Endothelial cell of umbilical vein (primary cell): ENCODE measurements around the gene PRMT7. TPM values are rescaled to one million over a fixed set of nuclear protein-coding genes. Genes with fewer than 3 reads are reported as not detected.

Source experiments
- BruUV-seq: library from RNA; stranded (reverse); fragments of 400-500 nt; replicated peaks from 2 replicates; lab custom pipeline; 2021; lab: Mats Ljungman, UMichigan
- CTCF ChIA-PET: fragments of 300-600, 350-600 bp; sonication (Branson Sonifier 250); formaldehyde crosslinking; loops from one replicate; lab custom pipeline; 2021; ENCODE audit warnings: antibody characterized with exemption, inconsistent platforms; lab: Charles Lee
- POLR2A ChIA-PET: fragments of 300-600, 350-600 bp; sonication (Branson Sonifier 250); formaldehyde crosslinking; loops from one replicate; lab custom pipeline; 2021; ENCODE audit warnings: antibody characterized with exemption, inconsistent platforms; lab: Charles Lee
- DNase-seq: peaks from one replicate; pipeline ENCODE4 v3.0.0-alpha.2; 2011; ENCODE audit warnings: low read depth, low spot score
- FAIRE-seq: peaks from 2 replicates; lab custom pipeline; 2011; peaks lifted over from hg19 to GRCh38; lab: Jason Lieb, UNC
- H2AFZ ChIP-seq: 2 replicates; pipeline ENCODE4 v1.6.0; 2012; ENCODE audit warnings: low read depth, low read length, control low read depth, inconsistent platforms
- H3K27ac ChIP-seq: 2 replicates; pipeline ENCODE4 v1.5.1; 2011; ENCODE audit warnings: low read depth, mild to moderate bottlenecking, control low read depth, low read length, moderate library complexity; ENCODE audit not compliant: insufficient read depth
- H3K27me3 ChIP-seq, 2 experiments: 2 replicates each; pipeline versions ENCODE4 v1.6.0 to v1.6.1; 2011; ENCODE audit warnings: low read length in 2 of 2, mixed read lengths in 1 of 2; ENCODE audit not compliant: control insufficient read depth in 2 of 2, insufficient read depth in 2 of 2
- H3K36me3 ChIP-seq, 2 experiments: 2 replicates in 1 of 2; 3 replicates in 1 of 2; pipeline ENCODE4 v1.5.1; 2011; ENCODE audit warnings: low read length in 2 of 2, mild to moderate bottlenecking in 1 of 2, moderate library complexity in 1 of 2; ENCODE audit not compliant: control insufficient read depth in 2 of 2, insufficient read depth in 2 of 2; ENCODE audit errors: extremely low read depth in 1 of 2
- H3K4me1 ChIP-seq: 3 replicates; pipeline ENCODE4 v1.5.1; 2011; ENCODE audit warnings: mild to moderate bottlenecking, low read length; ENCODE audit not compliant: control insufficient read depth, insufficient read depth; ENCODE audit errors: extremely low read depth
- H3K4me2 ChIP-seq: 2 replicates; pipeline ENCODE4 v1.6.1; 2011; ENCODE audit warnings: low read length, control low read depth, mixed read lengths; ENCODE audit not compliant: insufficient read depth
- H3K4me3 ChIP-seq, 3 experiments: fragments of 200-600 bp in 1 of 3; sonication (generic), shearing (Covaris generic) in 1 of 3; replicated peaks in 1 of 3; 2 replicates each; pipeline ENCODE4 v1.5.1; 2011 to 2016; ENCODE audit warnings: control low read depth in 3 of 3, low read length in 3 of 3, mild to moderate bottlenecking in 2 of 3, inconsistent platforms in 1 of 3, low read depth in 1 of 3, moderate library complexity in 1 of 3; ENCODE audit not compliant: insufficient read depth in 1 of 3
- H3K79me2 ChIP-seq: 2 replicates; pipeline ENCODE4 v1.6.0; 2012; ENCODE audit warnings: low read length, inconsistent platforms; ENCODE audit not compliant: control insufficient read depth, insufficient read depth
- H3K9ac ChIP-seq: replicated peaks from 2 replicates; pipeline ENCODE3; 2011; ENCODE audit warnings: low read length, control low read depth; ENCODE audit not compliant: insufficient read depth; ENCODE audit errors: extremely low read depth
- H3K9me1 ChIP-seq: replicated peaks from 3 replicates; pipeline ENCODE4 v1.6.0; 2011; ENCODE audit warnings: mild to moderate bottlenecking, low read length; ENCODE audit not compliant: control insufficient read depth, insufficient read depth; ENCODE audit errors: extremely low read depth
- H3K9me3 ChIP-seq: replicated peaks from 2 replicates; pipeline ENCODE4 v1.5.1; 2012; ENCODE audit warnings: low read length, inconsistent platforms; ENCODE audit not compliant: control insufficient read depth, insufficient read depth
- H4K20me1 ChIP-seq: replicated peaks from 2 replicates; pipeline ENCODE3; 2011; ENCODE audit warnings: mild to moderate bottlenecking, low read length; ENCODE audit not compliant: control insufficient read depth, insufficient read depth; ENCODE audit errors: extremely low read depth
- CTCF ChIP-seq, 2 donors: IDR thresholded peaks; 1 replicate in 1 of 2; 2 replicates in 1 of 2; pipeline ENCODE4 v1.5.1; 2011; ENCODE audit warnings: low read length in 2 of 2, mild to moderate bottlenecking in 2 of 2, moderate library complexity in 2 of 2, control low read depth in 1 of 2, inconsistent platforms in 1 of 2, low read depth in 1 of 2; ENCODE audit not compliant: insufficient read depth in 1 of 2; ENCODE audit errors: extremely low read depth in 1 of 2
- EZH2 ChIP-seq: IDR thresholded peaks from 2 replicates; pipeline ENCODE4 v1.6.1; 2012; ENCODE audit warnings: borderline replicate concordance, low read depth, mild to moderate bottlenecking, moderate library complexity, low read length, inconsistent platforms; ENCODE audit not compliant: severe bottlenecking
- FOS ChIP-seq: IDR thresholded peaks from 2 replicates; pipeline ENCODE4 v1.6.1; 2011; ENCODE audit warnings: mild to moderate bottlenecking, low read length, moderate library complexity, borderline replicate concordance; ENCODE audit not compliant: insufficient read depth
- GATA2 ChIP-seq: IDR thresholded peaks from 2 replicates; pipeline ENCODE4 v1.7.0; 2011; ENCODE audit warnings: low read depth, mild to moderate bottlenecking, moderate library complexity, mixed read lengths, low read length; ENCODE audit not compliant: insufficient read length, insufficient read depth
- JUN ChIP-seq: IDR thresholded peaks from 2 replicates; pipeline ENCODE4 v1.6.1; 2011; ENCODE audit warnings: borderline replicate concordance, low read depth; ENCODE audit not compliant: insufficient read length, insufficient read depth
- MYC ChIP-seq: IDR thresholded peaks from one replicate; pipeline ENCODE4 v1.6.1; 2011; ENCODE audit warnings: mild to moderate bottlenecking, low read depth, low read length
- POLR2A ChIP-seq: IDR thresholded peaks from 2 replicates; pipeline ENCODE4 v1.6.1; 2012; ENCODE audit warnings: low read depth, mild to moderate bottlenecking, control low read depth, low read length
- POLR2AphosphoS5 ChIP-seq: IDR thresholded peaks from 2 replicates; pipeline ENCODE4 v1.6.1; 2012; ENCODE audit warnings: low read depth, mild to moderate bottlenecking, control low read depth, low read length, moderate library complexity; ENCODE audit not compliant: insufficient read depth
- dilution Hi-C: fragments of 300-500 bp; cut with MboI; formaldehyde crosslinking; loops from one replicate; pipeline ENCODE4 v1.15.0; 2019; ENCODE audit warnings: low sequenced_read_pairs; ENCODE audit not compliant: extremely low pct_ligation_motif_present
- intact Hi-C: fragments of 100-400 bp; cut with micrococcal nuclease; formaldehyde crosslinking; loops from one replicate; pipeline ENCODE4 v1.10.0; 2022
- polyA plus RNA-seq, 4 experiments: library from polyadenylated mRNA; depleted of rRNA in 3 of 4; stranded (reverse) in 3 of 4; unstranded in 1 of 4; fragments of >200 nt; gene quantifications; 2 replicates each; pipeline versions ENCODE4 v1.2.1 to v1.2.3, GENCODE V29; 2011 to 2012; ENCODE audit warnings: missing spikeins in 1 of 4
- total RNA-seq: library from RNA; stranded (reverse); gene quantifications from 2 replicates; pipeline ENCODE4 v1.2.3, GENCODE V29; 2021
- TF ChIP-seq, protein P1 (sequence below): IDR thresholded peaks from 2 replicates; pipeline ENCODE4 v1.6.1; 2011; ENCODE audit not compliant: insufficient read depth, insufficient read length

Gene PRMT7
- total and polyA plus RNA-seq, 2 donors (not counting 3 experiments of a cell fraction or from before 2014, with no cell fraction given): 43.4 to 57.9 TPM

DNA sequence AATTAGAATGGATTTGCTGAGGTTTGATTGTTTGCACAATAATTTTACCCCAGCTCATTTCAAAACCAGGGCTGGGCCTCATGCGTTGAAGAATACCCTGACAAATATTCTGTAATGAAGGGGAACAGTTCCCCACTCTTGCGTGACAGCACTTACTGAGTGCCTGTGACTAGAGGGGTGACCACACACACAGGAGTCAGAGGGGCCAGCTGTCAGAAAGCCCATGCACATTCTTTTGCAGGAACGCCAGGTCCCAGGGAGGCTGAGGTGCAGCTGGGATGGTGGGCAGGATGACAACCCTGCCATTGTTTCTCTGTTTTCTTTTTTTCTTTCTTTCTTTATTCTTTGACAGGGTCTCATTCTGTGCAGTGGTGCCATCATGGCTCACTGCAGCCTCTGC is 92.9 kb downstream of the PRMT7 start:
- FAIRE-seq: no peak
- dilution Hi-C loops: no loop called here
- Histone ChIP-seq H3K4me3 (no peak overlapping the region), H3K4me2 (no peak overlapping the region), H3K9me1 (no peaks in the 10 kb centered on the region), H4K20me1 (no peaks in the 10 kb centered on the region), H3K79me2 (no peaks in the 10 kb centered on the region), H3K4me1 (no peaks in the 10 kb centered on the region), H3K9me3 (no peaks in the 10 kb centered on the region), H2AFZ (no peak overlapping the region), H3K27ac (no peak overlapping the region), H3K27me3 (peaks cover 5 to 14% of the 10 kb centered on the region in 2 experiments), H3K9ac (no peak overlapping the region), H3K36me3 (no peaks in the 10 kb centered on the region)
- intact Hi-C loops: no loop called here
- no TSS peak for BruUV-seq
- TF ChIP-seq, protein P1, sequence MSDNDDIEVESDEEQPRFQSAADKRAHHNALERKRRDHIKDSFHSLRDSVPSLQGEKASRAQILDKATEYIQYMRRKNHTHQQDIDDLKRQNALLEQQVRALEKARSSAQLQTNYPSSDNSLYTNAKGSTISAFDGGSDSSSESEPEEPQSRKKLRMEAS: no peak
- TF ChIP-seq GATA2 (no peak), POLR2A (no peak), MYC (no peak), EZH2 (no peak), CTCF (IDR thresholded peaks at IDR 0.05; ENCODE audit: extremely low read depth in 1 of 2, insufficient read depth in 1 of 2, low read depth in 1 of 2, low read length in 2 of 2) (no peak), FOS (no peak), JUN (no peak), POLR2AphosphoS5 (no peak)
- no peak for DNase-seq
- POLR2A ChIA-PET: no interaction called here
- CTCF ChIA-PET: interaction anchor here (0.6 to 1.2 kb wide), 2 partner anchors 9 to 106 kb away, joined by 3 to 5 read pairs; no protein-coding TSS in a partner anchor
